COLO829 (cell line): ENCODE data around the gene HSP90AB1.
A peak's percentile ranks its signal among the peaks of the same experiment; 100 is the strongest.

Experiments used
- DNase-seq: peaks from one replicate; pipeline ENCODE4 v3.0.0; 2012; ENCODE audit warnings: low spot score

HSP90AB1 gene

GRCh38 chr6:44255871-44256774 lies 9.2 kb downstream of the HSP90AB1 start:
- no peak for DNase-seq

GRCh38 chr6:44256775-44257024 lies 9.8 kb downstream of the HSP90AB1 start:
- no peak for DNase-seq

GRCh38 chr6:44257025-44257752 lies 10.3 kb downstream of the HSP90AB1 start, which contains the start of gene SLC35B2:
Gene SLC35B2, minus strand, starts transcription at chr6:44257528. Its CDS starts 118 bp downstream, at chr6:44257410.
- DNase-seq, result peak; percentile 95

- no peak for DNase-seq
Observed at GRCh38 chr6:44257753-44258324, 10.9 kb downstream of the HSP90AB1 start.

GRCh38 chr6:44258325-44258863 lies 11.5 kb downstream of the HSP90AB1 start:
- DNase-seq, result no peak

GRCh38 chr6:44258921-44259320 lies 12.0 kb downstream of the HSP90AB1 start:
- DNase-seq, result no peak

- DNase-seq, result no peak
Observed at GRCh38 chr6:44260011-44260410, 13.1 kb downstream of the HSP90AB1 start.

GRCh38 chr6:44260451-44261297 lies 13.8 kb downstream of the HSP90AB1 start:
- DNase-seq, result no peak

- DNase-seq, result no peak
Observed at GRCh38 chr6:44261581-44261980, 14.7 kb downstream of the HSP90AB1 start.

GRCh38 chr6:44262467-44263353 lies 15.8 kb downstream of the HSP90AB1 start:
- no peak for DNase-seq

GRCh38 chr6:44263354-44264100 lies 16.6 kb downstream of the HSP90AB1 start:
- DNase-seq, result no peak

GRCh38 chr6:44264154-44265006 lies 17.5 kb downstream of the HSP90AB1 start:
- DNase-seq, result no peak

GRCh38 chr6:44265007-44265721 lies 18.3 kb downstream of the HSP90AB1 start, which contains the start of gene NFKBIE:
Gene NFKBIE, minus strand, starts transcription at chr6:44265551. Its CDS starts 205 bp downstream, at chr6:44265346.
- DNase-seq, result peak; percentile 98

GRCh38 chr6:44265722-44266233 lies 18.9 kb downstream of the HSP90AB1 start:
- DNase-seq, result no peak

GRCh38 chr6:44266347-44266746 lies 19.4 kb downstream of the HSP90AB1 start:
- DNase-seq, result no peak

- DNase-seq, result no peak
Observed at GRCh38 chr6:44267252-44267651, 20.4 kb downstream of the HSP90AB1 start.

- peak; percentile 69 for DNase-seq
Observed at GRCh38 chr6:44268095-44268628, 21.3 kb downstream of the HSP90AB1 start.
